Sigmoid colon (tissue), 3 donors: ENCODE measurements around the gene EEF1AKMT2.

Experiments used
- CTCF ChIP-seq, 4 experiments: fragments of 450-650 bp in 3 of 4; fragments of 200-600 bp in 1 of 4; IDR thresholded peaks; one replicate each; pipeline ENCODE4 v1.5.1; 2016 to 2019; ENCODE audit warnings: antibody characterized with exemption in 4 of 4, mild to moderate bottlenecking in 3 of 4, moderate library complexity in 2 of 4
- POLR2A ChIP-seq, 2 donors: fragments of 450-650 bp; IDR thresholded peaks; one replicate each; pipeline ENCODE4 v1.6.1; 2016; ENCODE audit warnings: antibody characterized with exemption in 2 of 2, mild to moderate bottlenecking in 2 of 2, moderate library complexity in 2 of 2

GRCh38 chr10:124733571-124734245 lies 58.0 kb downstream of the EEF1AKMT2 start:
- TF ChIP-seq POLR2A (IDR thresholded peaks at IDR 0.05) (no peak), CTCF (IDR thresholded peaks at IDR 0.05) (no peak)
